GM18498 (cell line): ENCODE data around the gene CGNL1.

Source experiments
- ATAC-seq: cut with Tn5 transposase; IDR thresholded peaks from one replicate; pipeline ENCODE4 v1.9.1; 2021; ENCODE audit warnings: mild to moderate bottlenecking, moderate library complexity; ENCODE audit not compliant: unreplicated experiment

Gene CGNL1

GRCh38 chr15:57540736-57541135, 164.4 kb downstream of the CGNL1 start:
- peak; percentile 79 for ATAC-seq

GRCh38 chr15:57541271-57541670, 165.0 kb downstream of the CGNL1 start:
- ATAC-seq = peak; percentile 9

GRCh38 chr15:57541805-57542504, 165.7 kb downstream of the CGNL1 start:
- no peak for ATAC-seq

GRCh38 chr15:57542505-57542817, 166.2 kb downstream of the CGNL1 start:
- ATAC-seq = no peak

- ATAC-seq = no peak
Observed at GRCh38 chr15:57544848-57545480, 168.7 kb downstream of the CGNL1 start.

- ATAC-seq = no peak
Observed at GRCh38 chr15:57545995-57546394, 169.7 kb downstream of the CGNL1 start.

- ATAC-seq = no peak
Observed at GRCh38 chr15:57547243-57547755, 171.0 kb downstream of the CGNL1 start.

GRCh38 chr15:57548351-57548750, 172.0 kb downstream of the CGNL1 start:
- ATAC-seq = no peak

- ATAC-seq = no peak
Observed at GRCh38 chr15:57548835-57549234, 172.5 kb downstream of the CGNL1 start.

GRCh38 chr15:57549935-57550334, 173.6 kb downstream of the CGNL1 start:
- no peak for ATAC-seq

- no peak for ATAC-seq
Observed at GRCh38 chr15:57550640-57551039, 174.3 kb downstream of the CGNL1 start.

GRCh38 chr15:57551715-57552677, 175.7 kb downstream of the CGNL1 start:
- no peak for ATAC-seq

GRCh38 chr15:57552678-57553334, 176.5 kb downstream of the CGNL1 start:
- ATAC-seq = no peak

- ATAC-seq = no peak
Observed at GRCh38 chr15:57553526-57553925, 177.2 kb downstream of the CGNL1 start.

- no peak for ATAC-seq
Observed at GRCh38 chr15:57554063-57554811, 177.9 kb downstream of the CGNL1 start.

- no peak for ATAC-seq
Observed at GRCh38 chr15:57554812-57555179, 178.5 kb downstream of the CGNL1 start.

- no peak for ATAC-seq
Observed at GRCh38 chr15:57555270-57555669, 179.0 kb downstream of the CGNL1 start.

GRCh38 chr15:57556040-57556439, 179.7 kb downstream of the CGNL1 start:
- ATAC-seq = no peak

- ATAC-seq = no peak
Observed at GRCh38 chr15:57557267-57557666, 181.0 kb downstream of the CGNL1 start.

- no peak for ATAC-seq
Observed at GRCh38 chr15:57557810-57558209, 181.5 kb downstream of the CGNL1 start.
